T1000 (cell line): ENCODE results near the gene PGP.

Experiments
- DNase-seq: peaks from one replicate; lab custom pipeline; 2025; ENCODE audit warnings: mixed read lengths; lab: John Stamatoyannopoulos, UW

The PGP gene

DNA sequence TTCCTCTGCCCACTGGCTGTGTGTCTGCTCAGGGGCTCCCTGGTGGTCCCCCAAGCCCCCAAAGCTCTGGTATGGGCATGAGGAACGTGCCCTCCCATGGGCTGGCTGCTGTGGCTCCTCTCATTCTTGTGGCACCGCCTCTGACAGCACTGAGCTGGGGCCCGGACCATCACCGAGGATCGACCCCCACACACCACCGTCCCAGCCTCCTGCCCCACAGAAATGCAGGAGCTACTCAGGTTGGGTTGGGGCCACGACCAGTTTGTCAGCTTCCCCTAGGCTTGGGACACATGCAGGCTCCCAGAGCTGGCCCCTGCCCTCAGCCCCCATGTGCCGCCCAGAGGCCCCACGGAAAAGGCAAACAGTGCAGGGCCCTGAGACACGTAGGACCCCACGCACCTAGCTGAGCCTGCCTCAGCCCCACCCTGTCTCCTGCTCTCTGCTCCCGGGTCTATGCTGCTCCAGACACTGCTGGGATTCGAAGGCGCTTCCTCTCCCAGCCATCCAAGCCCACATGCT, 15.0 kb downstream of the PGP start:
- no peak for DNase-seq

GRCh38 chr16:2199095-2199494, 15.5 kb downstream of the PGP start:
- DNase-seq, result no peak

DNA sequence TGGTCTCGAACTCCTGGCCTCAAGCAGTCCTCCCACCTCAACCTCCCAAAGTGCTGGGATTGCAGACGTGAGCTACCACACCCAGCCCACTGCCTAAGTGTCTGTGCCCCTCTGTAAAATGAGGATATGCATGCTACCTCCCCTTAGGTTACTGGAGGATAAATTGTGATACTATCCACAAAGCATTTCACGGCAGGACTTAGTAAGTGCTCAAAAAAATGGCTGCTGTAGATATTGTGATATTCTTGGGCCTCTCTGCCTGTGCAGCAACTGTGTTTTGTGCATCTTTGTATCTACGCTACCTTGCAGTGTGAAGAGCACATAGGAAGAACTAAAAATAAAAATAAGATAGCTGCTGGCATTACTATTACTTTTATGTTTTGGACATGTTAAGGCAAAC, 16.4 kb downstream of the PGP start:
- no peak for DNase-seq

- DNase-seq, result no peak
Measured at GRCh38 chr16:2197765-2198164, 16.9 kb downstream of the PGP start.

DNA sequence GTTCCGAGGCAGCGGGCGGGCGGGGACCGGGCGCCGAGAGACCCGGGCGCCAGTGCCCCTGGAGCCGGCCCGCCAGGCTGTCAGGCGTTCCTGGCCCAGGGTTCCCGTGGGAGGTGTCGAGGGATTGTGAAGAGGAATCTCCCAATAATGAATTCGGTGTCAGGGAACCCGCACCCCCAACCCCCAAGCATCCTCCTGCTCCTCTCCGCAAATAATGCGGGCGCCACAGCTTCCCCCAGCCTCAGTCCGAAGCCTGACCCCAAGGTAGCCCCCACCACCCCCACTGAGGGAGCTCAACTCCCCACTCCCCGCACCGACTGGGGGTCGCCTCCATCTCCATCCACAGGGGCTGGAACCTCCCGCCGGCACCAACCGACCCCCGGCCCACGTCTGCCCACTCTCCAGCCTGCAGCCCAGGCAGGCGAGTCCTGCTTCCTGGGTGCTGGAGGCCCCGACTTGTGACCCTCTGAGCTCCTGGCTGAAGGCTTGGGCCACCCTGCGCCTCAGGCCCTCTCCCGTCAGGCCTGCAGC, 17.6 kb downstream of the PGP start:
- DNase-seq, result no peak

DNA sequence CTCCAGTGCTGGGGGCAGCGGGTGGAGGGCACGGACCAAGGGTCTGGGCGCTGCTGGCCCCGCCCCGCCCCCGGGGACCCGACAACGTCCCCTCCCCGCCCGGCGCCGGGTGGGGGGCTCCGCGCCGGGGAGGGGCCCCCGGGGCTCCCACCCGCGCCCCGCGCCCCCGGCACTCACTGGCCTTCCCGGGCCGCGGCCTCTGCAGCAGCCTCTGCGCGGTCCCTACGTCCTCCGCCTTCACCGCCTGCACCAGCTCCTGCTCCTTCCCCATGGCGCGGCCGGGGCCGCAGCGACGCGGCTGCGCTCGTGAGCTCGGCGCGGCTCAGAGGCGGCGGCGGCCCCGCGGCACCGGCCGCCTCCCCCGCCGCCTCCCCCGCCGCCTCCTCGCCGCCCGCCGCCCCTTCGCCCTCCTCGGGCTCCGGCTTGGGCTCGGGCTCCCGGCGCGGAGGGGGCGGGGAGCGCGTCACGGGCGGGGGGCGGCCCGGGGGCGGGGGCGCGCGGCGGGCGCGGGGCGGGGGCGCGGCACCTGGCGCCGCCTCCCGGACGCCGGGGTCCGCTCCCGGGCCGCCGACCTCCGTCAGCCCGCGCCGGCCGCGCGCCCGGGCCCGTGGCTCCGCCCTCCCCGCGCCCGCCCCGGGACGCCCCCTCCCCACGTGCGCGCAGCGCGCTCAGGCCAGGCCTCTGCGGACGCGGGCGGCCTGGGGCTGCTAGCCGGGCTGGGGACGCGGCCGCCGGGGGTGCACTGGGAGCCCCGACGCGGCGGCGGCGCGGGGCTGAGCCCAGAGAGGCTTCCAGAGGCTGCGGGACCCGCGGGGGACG, 18.3 kb downstream of the PGP start, which contains the start of gene CASKIN1:
Gene CASKIN1, minus strand, starts transcription at position 444 of the 819 bp plus-strand sequence. Its CDS starts 173 bp downstream, at position 271.
- no peak for DNase-seq

DNA sequence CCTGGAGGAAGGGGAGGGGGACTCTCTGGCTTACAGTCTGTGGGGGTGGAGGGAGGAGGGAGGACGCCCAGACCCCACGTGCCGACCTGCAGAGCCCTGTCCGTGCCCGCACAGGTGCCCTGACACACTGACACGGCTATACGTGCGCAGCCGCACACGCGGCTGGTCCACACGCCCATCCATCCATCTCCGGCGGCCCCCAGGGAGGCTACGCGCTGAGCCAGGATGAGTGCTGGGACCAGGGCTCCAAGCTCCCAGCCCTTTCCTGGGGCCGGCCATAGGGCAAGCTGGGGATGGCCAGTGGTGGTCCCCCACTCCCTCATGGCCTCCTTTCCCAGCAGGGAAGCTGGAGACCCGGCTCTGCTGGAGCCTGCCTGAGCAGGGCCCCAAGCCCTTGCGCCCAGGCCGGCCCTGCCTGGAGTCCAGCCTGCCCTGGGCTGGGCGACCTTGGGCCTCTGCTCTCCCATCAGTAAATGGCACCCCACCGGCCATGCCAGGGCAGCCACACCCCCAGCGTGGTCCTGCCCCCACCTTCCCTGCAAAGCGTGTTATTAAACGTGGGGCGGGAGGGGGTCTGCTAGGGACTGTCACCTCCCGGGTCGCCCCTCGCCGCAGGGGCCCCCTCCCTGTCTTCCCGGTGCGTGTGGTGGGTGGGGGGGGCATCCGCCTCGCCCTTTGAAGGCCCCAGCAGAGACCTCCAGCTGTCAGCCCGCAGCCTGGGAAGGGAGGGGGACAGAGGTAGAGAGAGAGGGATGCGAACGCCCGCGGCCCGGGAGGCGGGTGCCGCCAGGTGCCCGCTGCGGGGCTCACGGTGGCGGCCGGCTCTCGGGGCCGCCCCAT, 19.1 kb downstream of the PGP start:
- no peak for DNase-seq

- no peak for DNase-seq
Measured at GRCh38 chr16:2194852-2195321, 19.8 kb downstream of the PGP start.

- peak; percentile 34 for DNase-seq
Measured at GRCh38 chr16:2194166-2194834, 20.3 kb downstream of the PGP start.

- DNase-seq, result no peak
Measured at GRCh38 chr16:2191446-2191706, 23.3 kb downstream of the PGP start.

GRCh38 chr16:2190659-2191445, 23.8 kb downstream of the PGP start:
- no peak for DNase-seq

DNA sequence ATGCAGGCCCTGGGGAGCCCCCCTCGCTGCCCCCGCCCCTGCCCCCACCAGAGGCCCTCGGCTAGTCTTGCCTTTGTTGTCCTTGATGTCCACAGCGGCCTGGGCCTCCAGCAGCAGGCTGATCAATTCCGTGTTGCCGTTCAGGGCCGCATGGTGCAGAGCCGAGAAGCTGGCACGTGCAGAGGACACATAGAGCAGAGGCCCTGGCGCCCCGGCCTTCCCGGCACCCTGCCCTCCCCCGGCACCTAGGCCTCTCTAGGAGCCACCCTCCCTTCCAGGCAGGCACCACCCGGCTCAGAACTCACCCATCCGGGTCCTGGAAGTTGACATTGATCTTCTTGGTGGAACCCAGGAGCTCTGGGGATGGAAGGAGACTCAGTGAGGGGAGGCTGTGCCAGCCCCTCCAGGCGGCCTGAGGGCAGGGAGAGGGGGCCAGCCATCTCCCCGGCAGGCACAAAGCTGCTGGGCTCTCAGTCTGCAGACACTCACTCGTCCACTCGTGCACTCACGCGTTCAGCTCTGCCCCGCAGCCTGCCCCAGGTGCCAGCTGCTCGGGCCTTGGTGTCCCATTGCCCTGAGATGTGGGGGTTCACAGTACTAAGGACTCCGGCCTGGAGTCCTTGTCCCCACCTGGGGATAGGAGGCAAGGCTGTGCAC, 24.5 kb downstream of the PGP start:
- DNase-seq, result no peak

DNA sequence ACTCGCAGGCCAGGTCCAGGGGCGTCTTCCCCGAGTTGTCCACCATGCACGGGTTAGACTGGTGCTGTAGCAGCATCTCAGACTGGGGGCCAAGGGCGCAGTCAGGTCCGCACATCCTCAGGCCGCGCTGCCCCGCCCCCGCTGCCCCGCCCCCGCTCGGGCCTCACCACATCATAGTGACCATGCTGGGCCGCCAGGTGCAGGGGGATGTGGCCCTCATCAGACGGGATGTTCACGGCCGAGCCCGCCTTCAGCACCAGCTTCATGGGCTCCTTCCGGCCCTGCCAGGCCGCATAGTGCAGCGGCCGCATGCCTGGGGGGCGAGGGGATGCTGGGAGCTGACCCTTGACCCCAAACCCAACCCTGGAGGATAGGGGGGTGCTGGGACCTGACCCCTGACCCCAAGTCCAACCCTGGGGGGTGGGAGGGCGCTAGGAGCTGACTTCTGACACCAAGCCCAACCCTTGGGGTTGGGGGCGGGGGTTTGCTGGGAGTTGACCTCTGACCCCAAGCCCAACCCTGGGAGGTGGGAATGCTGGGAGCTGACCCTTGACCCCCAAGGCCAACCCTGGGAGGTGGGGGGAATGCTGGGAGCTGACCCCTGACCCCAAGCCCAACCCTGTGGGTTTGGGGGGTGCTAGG, 25.3 kb downstream of the PGP start:
- no peak for DNase-seq

- DNase-seq, result no peak
Measured at GRCh38 chr16:2188395-2188794, 26.2 kb downstream of the PGP start.

- no peak for DNase-seq
Measured at GRCh38 chr16:2187212-2187611, 27.4 kb downstream of the PGP start.

DNA sequence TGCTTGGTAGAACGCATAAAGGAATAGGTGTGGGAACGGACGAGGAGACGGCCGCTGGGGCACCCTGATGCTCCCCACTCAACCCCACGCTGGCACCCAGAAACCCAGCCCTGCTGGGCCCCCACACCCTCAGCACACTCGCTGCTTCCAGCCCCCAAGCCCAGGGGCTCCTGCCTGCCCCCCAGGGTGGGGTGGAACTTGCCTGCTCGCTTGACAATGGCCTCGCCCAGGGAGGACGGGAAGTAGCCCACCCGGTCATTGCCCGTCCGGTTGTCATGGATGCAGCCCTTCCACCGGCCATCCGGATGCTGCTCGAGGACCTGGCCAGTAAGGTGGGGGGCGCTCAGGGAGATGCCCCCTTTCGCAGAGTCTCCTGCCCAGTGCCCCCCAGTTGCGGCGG, 28.1 kb downstream of the PGP start:
- no peak for DNase-seq

DNA sequence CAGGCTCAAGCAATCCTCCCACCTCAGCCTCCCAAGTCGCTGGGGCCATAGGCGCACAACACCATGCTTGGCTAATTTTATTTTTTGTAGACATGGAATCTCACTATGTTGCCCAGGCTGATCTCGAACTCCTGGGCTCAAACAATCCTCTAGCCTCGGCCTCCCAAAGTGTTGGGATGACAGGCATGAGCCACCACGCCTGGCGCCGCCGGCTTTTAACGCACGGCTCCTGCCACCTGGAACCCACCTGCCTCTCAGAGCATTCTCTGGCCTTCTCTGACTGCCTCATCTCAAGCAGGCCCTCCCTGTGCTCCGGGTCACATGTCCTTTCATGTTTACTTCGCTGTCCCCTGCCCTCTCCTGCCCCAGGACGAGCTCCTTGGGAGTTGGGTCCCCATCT, 28.6 kb downstream of the PGP start:
- no peak for DNase-seq

DNA sequence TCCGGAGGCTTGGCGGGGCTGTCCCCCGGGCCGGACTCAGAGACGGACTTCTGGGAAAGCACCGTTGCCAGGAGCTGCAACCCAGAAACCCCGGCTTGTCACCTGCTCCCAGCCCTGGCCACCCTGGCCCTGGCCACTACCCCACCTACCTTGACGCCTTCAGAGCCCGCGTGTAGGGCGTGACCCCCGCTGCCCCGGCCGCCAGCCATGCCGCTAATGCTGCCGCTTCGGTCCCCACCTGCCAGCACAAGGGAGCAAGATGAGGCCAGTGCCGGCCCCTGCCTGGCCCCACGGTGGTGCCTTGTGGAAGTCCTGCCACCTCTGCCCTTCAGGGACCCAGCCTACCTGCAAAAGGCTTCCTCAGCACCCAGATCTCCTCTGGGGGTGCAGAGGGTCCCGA, 29.7 kb downstream of the PGP start:
- DNase-seq, result no peak

DNA sequence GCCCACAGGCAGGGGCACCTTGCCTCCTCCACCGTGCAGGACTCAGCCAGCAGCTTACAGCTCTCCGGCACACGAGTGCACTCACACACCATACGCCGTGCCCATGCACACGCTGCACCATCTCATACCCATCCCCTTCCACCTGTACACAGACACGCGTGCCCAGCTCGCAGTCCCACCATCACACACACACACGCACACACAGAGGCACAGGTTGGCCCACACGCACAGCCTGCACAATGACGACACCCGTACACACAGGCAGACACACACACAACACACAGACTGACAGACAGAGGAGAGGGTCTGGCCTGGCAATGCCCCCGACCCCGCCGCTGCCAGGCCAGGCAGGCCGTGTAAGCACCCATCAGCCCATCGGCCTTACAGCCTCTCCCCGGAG, 30.3 kb downstream of the PGP start:
- DNase-seq, result no peak

GRCh38 chr16:2183671-2184070, 31.0 kb downstream of the PGP start:
- DNase-seq, result no peak
